DMS53 (cell line): ENCODE measurements around the gene ST8SIA1.
"Not testable (repeated sequence)": the region's sequence is repeated elsewhere in the genome, so short reads cannot be mapped to it uniquely, and the experiment has no call there.

Source experiments
- DNase-seq: peaks from one replicate; lab custom pipeline; 2025; lab: John Stamatoyannopoulos, UW

The ST8SIA1 gene

DNA sequence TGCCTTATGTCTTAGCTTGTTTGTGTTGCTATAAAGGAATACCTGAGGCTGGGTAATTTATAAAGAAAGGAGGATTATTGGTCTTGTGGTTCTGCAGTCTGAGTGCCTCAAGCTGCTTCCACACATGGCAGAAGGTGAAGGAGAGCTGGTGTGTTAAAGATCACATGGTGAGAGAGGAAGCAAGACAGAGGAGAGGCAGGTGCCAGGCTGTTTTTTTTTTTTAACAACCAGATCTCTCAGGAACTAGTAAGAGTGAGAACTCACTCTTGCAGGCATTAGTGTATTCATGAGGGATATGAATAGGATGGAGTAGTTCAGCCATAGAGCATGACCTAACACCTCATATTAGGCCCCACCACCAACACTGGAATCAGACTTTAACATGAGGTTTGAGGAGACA lies 165.1 kb downstream of the ST8SIA1 start:
- peak; percentile 68 for DNase-seq

DNA sequence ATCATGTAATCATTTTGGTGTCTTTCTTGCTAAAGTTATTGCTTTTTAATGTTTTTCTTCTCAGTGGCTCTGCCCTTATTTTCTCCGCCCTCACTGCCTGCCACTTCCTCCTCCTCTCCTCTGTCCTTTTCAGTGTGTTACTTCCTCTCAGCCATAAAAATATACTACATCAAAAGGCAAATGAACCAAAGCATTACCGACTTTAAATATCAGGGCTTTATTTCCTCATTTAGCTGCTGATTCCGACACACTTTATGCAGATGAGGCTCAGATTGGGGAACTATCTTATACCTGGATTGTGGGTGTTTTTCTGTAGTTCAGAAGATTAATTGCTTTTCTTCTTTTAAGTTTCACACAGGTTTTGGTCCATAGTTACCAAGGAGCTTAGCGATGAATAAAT lies 170.4 kb downstream of the ST8SIA1 start:
- DNase-seq = no peak

DNA sequence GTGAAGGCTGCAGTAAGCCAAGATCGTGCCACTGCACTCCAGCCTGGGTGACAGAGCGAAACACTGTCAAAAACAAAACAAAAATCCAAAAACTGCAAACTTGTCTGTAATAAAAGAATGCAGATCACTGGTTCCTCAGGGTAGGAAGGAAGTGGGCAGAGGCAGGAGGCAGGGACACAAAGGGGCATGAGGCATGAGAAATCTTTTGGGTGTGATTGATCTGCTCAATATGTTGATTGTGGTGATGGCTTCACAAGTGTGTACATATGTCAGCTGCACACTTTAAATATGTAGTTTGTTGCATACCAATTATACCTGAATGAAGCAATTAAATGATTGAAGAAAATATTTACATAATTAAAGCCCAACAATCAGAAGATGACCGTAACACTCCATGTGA lies 170.9 kb downstream of the ST8SIA1 start:
- DNase-seq = no peak

DNA sequence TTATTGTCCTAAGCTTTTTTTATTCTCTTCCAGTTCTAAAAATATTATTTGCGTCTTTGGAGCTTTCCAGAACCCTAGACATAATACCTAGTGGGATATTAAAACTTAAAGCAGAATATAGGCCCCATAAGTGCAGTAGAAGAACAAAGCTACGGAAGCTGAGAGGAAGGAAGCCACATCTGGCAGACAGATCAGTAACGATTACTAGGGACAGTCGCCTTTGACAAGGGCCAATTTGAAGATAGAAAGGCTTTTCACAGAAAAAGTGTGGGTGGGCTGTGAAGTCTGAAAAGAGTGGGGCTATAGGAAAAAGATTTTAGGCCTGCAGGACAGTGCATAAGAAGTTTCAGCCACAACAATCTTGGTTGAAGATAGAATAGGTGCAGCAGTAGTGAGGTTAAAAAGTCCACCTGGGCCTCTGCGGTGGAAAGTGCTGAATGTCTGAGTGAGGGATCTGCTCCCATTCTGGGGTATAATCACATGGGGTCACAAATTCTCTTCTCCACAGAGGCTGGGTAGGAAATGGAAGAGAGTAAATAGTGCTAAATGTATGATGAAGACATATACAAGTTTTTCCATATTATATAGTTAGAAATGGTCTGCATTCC lies 174.0 kb downstream of the ST8SIA1 start:
- DNase-seq = no peak

DNA sequence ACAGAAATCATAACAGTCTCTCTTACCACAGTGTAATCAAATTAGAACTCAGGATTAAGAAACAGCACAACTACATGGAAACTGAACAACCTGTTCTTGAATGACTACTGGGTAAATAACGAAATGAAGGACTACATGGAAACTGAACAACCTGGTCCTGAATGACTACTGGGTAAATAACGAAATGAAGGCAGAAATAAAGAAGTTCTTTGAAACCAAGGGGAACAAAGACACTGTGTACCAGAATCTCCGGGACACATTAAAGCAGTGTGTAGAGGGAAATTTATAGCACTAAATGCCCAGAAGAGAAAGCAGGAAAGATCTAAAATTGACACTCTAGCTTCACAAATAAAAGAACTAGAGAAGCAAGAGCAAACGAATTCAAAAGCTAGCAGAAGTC lies 185.2 kb downstream of the ST8SIA1 start:
- not testable (repeated sequence) for DNase-seq

DNA sequence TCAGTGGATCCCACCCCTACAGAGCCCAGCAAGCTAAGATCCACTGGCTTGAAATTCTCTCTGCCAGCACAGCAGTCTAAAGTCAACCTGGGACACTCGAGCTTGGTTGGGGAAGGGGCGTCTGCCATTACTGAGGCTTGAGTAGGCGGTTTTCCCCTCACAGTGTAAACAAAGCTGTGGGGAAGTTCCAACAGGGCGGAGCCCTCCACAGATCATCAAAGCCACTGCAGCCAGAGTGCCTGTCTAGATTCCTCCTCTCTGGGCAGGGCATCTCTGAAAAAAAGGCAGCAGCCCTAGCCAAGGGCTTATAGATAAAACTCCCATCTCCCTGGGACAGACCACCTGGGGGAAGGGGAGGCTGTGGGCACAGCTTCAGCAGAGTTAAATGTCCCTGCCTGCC lies 187.8 kb downstream of the ST8SIA1 start:
- DNase-seq = peak; percentile 32
